ENCODE data around the gene PRKN.

DNA sequence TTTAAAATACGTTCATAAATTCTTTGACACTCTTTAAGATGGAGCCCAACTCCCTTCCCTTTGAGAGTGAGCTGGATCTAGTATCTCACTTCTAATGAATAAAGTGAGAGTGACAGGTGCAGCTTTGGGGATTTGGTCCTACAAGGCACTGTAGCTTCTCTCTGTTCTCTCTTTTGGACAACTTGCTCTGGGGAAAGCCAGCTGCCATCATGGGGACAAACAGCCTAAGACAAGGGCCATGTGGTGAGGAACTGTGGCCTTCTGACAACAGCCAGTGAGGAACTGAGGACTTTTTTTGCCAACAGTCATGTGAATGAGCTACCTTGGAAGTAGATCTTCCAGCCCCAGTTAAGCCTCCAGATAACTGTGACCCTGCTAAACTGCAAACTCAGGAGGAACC, 1180.9 kb downstream of the PRKN start:
- no peak for TF ChIP-seq POLR2A (IDR thresholded peaks at IDR 0.05)
- TF ChIP-seq, protein P1, sequence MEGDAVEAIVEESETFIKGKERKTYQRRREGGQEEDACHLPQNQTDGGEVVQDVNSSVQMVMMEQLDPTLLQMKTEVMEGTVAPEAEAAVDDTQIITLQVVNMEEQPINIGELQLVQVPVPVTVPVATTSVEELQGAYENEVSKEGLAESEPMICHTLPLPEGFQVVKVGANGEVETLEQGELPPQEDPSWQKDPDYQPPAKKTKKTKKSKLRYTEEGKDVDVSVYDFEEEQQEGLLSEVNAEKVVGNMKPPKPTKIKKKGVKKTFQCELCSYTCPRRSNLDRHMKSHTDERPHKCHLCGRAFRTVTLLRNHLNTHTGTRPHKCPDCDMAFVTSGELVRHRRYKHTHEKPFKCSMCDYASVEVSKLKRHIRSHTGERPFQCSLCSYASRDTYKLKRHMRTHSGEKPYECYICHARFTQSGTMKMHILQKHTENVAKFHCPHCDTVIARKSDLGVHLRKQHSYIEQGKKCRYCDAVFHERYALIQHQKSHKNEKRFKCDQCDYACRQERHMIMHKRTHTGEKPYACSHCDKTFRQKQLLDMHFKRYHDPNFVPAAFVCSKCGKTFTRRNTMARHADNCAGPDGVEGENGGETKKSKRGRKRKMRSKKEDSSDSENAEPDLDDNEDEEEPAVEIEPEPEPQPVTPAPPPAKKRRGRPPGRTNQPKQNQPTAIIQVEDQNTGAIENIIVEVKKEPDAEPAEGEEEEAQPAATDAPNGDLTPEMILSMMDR (IDR thresholded peaks at IDR 0.05) = no peak
